Skeletal muscle satellite cell (primary cell): ENCODE results near the gene H3-3A.

ENCODE experiments used
- H3K27me3 ChIP-seq: 2 replicates; pipeline ENCODE4 v1.7.0; 2013; ENCODE audit warnings: low read length; ENCODE audit not compliant: control insufficient read depth, insufficient read depth
- H3K36me3 ChIP-seq: 2 replicates; pipeline ENCODE4 v1.7.0; 2013; ENCODE audit warnings: mild to moderate bottlenecking, control low read depth, low read length; ENCODE audit not compliant: insufficient read depth
- H3K4me1 ChIP-seq: 2 replicates; pipeline ENCODE4 v1.7.0; 2013; ENCODE audit warnings: low read length; ENCODE audit not compliant: control insufficient read depth, insufficient read depth
- H3K4me2 ChIP-seq: 2 replicates; pipeline ENCODE4 v1.7.0; 2013; ENCODE audit warnings: mild to moderate bottlenecking, low read length
- H3K4me3 ChIP-seq: 2 replicates; pipeline ENCODE4 v1.7.0; 2013; ENCODE audit warnings: low read length
- H3K9ac ChIP-seq: 2 replicates; pipeline ENCODE4 v1.7.0; 2013; ENCODE audit warnings: mild to moderate bottlenecking, low read depth, low read length, moderate library complexity
- H3K9me3 ChIP-seq: replicated peaks from 2 replicates; pipeline ENCODE4 v1.7.0; 2013; ENCODE audit warnings: mild to moderate bottlenecking, control low read depth, low read length

H3-3A gene

GRCh38 chr1:226119169-226119568 is 56.7 kb downstream of the H3-3A start:
- H3K9me3 ChIP-seq = no peaks in the 10 kb centered on the region
- no peaks in the 10 kb centered on the region for H3K36me3 ChIP-seq
- H3K4me2 ChIP-seq = no peak overlapping the region
- H3K9ac ChIP-seq = no peak overlapping the region
- no peak overlapping the region for H3K4me3 ChIP-seq
- H3K4me1 ChIP-seq = peaks cover 6% of the 10 kb centered on the region
- no peaks in the 10 kb centered on the region for H3K27me3 ChIP-seq

- H3K27me3 ChIP-seq = no peaks in the 10 kb centered on the region
Measured at GRCh38 chr1:226120398-226120797, 57.9 kb downstream of the H3-3A start.

GRCh38 chr1:226121049-226121586 is 58.6 kb downstream of the H3-3A start:
- Histone ChIP-seq H3K27me3 (no peaks in the 10 kb centered on the region), H3K4me3 (peak overlapping the region; percentile 82), H3K4me2 (peak overlapping the region; percentile 97), H3K9ac (no peak overlapping the region), H3K36me3 (no peaks in the 10 kb centered on the region), H3K9me3 (no peaks in the 10 kb centered on the region), H3K4me1 (peaks cover 6% of the 10 kb centered on the region)

More at GRCh38 chr1:226120398-226120797, 57.9 kb downstream of the H3-3A start:
- peaks cover 6% of the 10 kb centered on the region for H3K4me1 ChIP-seq
- no peaks in the 10 kb centered on the region for H3K9me3 ChIP-seq
- no peak overlapping the region for H3K9ac ChIP-seq
- no peak overlapping the region for H3K4me3 ChIP-seq
- H3K4me2 ChIP-seq = no peak overlapping the region
- no peaks in the 10 kb centered on the region for H3K36me3 ChIP-seq
